K562 (cell line): ENCODE data around the gene NRG3.

Source experiments
- PURB ChIP-seq: sonication (generic); formaldehyde crosslinking; IDR thresholded peaks from 2 replicates; pipeline ENCODE4 v1.9.0; 2021; ENCODE audit warnings: low read depth, mild to moderate bottlenecking, missing genetic modification reagents
- SLC30A9 ChIP-seq: fragments of 250-450 bp; sonication (Bioruptor Pico); IDR thresholded peaks from 2 replicates; pipeline ENCODE4 v1.8.0; 2022; ENCODE audit warnings: mild to moderate bottlenecking, moderate library complexity
- ZBTB34 ChIP-seq: fragments of 250-450 bp; sonication (Bioruptor Pico); IDR thresholded peaks from 2 replicates; pipeline ENCODE4 v1.8.0; 2021; ENCODE audit warnings: mild to moderate bottlenecking, moderate library complexity
- ZNF24 ChIP-seq: fragments of 450-650 bp; IDR thresholded peaks from 2 replicates; pipeline ENCODE4 v1.6.1; 2016

GRCh38 chr10:82463614-82464013 lies 588.6 kb downstream of the NRG3 start:
- no peak for TF ChIP-seq PURB (CRISPR knock-in tag)
- TF ChIP-seq SLC30A9 (CRISPR knock-in tag) = no peak
- no peak for TF ChIP-seq ZBTB34
- no peak for TF ChIP-seq ZNF24
